Activated T-helper 1 cell treated with anti-CD3 and anti-CD28 coated beads, Interleukin-2, amount 50 U/mL, for 16 hours (primary cell): ENCODE measurements around the gene HMGXB3.
"Not testable (repeated sequence)": the region's sequence is repeated elsewhere in the genome, so short reads cannot be mapped to it uniquely, and the experiment has no call there.

Experiments used
- DNase-seq, 2 donors: peaks; one replicate each; pipeline ENCODE4 v3.0.0-alpha.2; 2020; ENCODE audit warnings: low read depth in 1 of 2, low spot score in 1 of 2

The HMGXB3 gene

DNA sequence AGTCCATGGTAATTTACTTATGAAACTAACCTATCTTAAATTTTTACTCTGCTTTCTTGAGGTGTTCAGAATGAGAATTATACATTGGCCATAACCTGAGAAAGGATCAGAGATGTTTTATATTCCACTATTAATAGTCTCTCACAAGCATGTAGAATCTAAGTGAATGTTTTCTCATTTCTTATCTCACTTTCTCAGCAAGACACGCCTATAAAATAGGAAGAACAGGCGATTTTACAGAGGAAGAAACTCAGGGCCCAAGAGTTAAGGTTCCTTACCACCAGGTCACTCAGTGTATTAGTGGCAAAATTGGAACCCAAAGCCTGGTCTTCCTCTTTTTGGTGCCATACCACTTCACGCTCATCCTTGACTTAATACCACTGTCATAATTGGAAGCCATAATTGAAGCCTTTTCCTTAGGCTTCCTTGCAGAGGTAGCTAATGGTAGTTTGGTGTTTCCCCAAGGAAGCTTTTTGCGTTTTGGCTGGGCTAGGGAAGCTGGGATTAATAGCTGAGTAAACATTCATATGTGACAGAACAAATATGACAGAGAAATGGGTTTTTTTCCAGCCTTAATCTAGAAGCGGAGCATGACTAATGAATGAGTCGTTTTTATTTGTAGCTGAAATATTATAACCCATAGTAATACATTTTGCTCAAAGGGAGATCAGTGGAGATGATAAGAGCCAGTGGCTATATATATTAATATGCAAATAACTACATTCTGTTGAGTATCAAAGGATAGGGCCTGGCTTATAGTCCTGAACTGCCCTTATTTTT is 16.9 kb downstream of the HMGXB3 start:
- no peak for DNase-seq

DNA sequence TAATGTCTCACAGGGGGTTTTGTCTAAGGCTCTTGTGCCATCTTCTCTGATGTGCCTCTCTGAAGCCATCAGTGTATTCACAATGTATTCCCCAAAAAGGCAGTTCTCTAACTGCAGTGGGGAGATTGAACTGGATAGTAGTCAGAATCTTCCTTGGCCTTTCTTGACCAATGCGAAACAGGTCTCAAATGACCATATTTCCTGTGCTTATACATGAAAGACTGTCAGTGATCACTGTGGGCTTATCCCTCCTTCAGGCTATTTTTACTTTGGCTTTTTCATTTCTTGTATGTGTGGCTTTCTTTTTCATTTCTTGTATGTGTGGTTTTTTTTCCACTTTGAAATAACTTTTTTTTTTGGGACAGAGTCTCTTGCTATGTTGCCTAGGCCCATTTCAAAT is 19.7 kb downstream of the HMGXB3 start:
- DNase-seq, result no peak

DNA sequence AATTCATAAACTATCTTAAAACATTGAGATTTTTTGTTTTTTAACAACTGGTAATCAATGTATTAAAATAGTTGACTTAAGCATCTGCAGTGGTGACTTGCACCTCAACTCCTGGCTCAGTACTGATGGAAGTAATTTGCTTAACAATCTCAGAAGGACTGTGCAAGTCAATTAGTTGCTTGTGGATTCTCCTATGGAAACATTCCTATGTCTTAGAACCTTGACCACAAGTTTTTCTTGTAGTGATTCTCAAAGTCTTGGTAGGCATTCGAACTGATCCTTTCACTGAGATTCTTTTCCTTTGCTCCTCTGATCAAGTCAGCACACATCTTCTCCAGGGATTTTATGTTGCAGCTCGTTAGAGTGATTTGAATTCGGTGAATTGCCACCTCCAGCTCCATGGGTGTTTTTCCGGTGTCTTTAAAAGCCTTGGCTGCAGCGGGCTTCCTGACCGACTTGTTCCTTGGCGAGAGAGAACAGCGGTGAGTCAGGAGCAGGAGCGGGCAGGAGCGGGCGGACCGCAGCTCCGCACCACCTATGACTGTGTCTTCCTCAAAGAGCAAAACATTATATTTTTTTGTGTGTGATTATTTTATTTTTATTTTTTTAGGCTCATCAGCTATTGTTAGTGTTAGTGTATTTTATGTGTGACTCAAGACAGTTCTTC is 21.1 kb downstream of the HMGXB3 start:
- no peak for DNase-seq

GRCh38 chr5:150022158-150022531 is 21.6 kb downstream of the HMGXB3 start:
- DNase-seq, result no peak

GRCh38 chr5:150022681-150023080 is 22.1 kb downstream of the HMGXB3 start:
- no peak for DNase-seq

DNA sequence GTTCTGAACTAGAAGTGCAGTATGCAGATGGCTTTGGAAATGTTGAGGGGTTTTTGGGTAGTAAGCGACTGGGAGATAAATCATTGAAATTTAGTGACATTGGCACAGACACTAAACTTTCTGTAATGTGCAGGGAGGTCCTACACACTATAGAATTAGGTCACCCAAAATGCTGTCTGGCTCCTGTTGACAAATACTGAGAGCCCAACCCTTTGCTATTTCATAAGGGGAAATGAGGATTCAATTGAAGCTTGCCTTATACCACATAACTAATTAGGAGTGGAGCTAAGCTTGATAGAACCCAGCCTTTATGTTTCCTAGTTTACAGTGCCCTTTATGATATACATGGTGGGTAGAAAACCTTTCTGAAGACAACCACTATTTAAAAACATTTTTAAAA is 22.6 kb downstream of the HMGXB3 start:
- no peak for DNase-seq

GRCh38 chr5:150024346-150024984 is 23.9 kb downstream of the HMGXB3 start:
- DNase-seq, result no peak

GRCh38 chr5:150026682-150027172 is 26.2 kb downstream of the HMGXB3 start:
- DNase-seq, result no peak

- DNase-seq, result not testable (repeated sequence)
Observed at GRCh38 chr5:150028047-150028446, 27.5 kb downstream of the HMGXB3 start.

DNA sequence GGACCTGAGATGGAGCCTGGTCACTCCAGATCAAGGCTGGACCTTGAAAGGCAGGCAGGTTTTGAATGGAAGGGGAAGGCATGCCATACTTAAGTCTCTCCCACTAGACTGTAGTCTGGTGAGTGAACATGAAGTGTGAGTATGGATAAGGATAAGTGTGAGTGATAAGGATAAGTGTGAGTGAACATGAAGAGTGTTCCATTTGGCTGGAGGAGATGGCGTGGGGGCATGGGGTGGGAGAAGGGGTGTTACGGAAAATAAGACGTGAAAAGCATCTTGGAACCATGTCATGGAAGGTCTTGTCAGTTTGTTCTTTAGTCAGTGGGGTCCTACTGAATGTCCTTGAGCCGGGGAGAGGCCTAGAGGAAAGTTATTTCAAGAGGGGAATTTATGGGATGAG is 32.8 kb downstream of the HMGXB3 start:
- DNase-seq, result no peak

- no peak for DNase-seq
Observed at GRCh38 chr5:150034662-150035061, 34.1 kb downstream of the HMGXB3 start.

GRCh38 chr5:150035139-150035895 is 34.8 kb downstream of the HMGXB3 start:
- no peak for DNase-seq

- no peak for DNase-seq
Observed at GRCh38 chr5:150036513-150036912, 36.0 kb downstream of the HMGXB3 start.

DNA sequence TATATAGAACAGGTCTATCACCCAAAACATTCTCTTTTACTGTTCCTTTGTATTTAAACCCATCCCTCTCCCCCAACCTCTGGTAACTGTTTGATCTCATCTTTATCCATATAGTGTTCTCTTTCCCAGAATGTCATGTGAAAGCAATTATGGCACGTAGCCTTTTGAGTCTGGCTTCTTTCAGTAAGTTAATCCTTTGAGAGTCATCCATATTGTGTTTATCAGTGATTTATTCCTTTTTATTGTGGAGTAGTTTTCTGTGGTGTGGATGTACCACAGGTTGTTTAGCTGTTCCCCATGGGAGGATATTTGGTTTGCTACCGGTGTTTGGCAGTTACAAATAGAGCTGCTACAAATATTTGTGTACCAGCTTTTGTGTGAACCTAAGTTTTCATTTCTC is 38.0 kb downstream of the HMGXB3 start:
- DNase-seq, result no peak

DNA sequence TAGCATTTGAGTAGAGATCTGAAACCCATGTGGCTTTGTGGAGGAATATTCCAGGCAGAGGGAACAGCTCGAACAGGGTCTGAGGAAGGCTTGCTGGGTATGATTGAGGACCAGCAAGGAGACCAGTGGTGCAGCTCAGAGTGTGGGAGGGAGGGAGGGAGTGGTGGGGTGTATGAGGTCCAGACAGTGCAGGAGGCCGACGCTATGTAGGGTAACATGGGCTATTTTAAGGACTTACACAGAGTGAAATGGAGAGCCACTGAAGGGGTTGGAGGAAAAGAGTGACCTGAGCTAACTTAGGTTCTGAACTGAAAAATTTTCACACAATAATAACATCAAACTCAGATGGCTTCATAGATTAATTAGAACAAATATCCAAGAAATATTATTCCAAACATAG is 41.9 kb downstream of the HMGXB3 start:
- DNase-seq, result no peak

DNA sequence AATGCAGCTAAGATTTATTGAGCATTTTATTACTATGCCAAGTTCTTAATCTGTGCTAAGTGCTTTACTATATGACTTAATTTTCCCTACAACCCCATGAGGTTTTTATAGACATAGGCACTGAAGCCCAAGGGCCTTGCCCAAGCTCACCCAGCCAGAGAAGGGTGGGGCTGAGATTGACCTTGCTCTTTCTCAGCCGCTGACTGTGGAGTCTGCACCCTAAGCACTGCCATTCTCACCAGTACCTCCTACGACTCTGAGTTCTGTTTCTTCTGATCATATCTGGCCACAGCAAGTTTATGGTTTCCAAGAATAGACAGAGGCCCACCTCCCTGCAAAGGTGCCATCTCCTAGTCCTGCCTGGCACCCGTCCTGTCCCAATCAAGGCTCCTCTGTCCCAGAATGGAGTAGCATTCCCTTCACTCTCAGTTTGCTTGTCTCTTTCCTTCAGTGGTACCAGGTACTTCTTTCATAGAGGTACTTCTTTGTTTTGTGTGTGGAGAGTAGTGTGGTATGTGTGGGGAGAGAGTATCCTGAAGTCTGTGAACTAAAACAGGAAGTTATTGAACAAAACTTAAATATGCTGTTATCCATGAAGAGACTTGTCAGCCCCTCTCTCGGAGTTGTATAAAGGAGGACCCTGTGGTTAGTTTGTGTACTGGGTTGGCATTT is 43.3 kb downstream of the HMGXB3 start:
- DNase-seq, result no peak

- no peak for DNase-seq
Observed at GRCh38 chr5:150044329-150044681, 43.8 kb downstream of the HMGXB3 start.

GRCh38 chr5:150044712-150045111 is 44.2 kb downstream of the HMGXB3 start:
- no peak for DNase-seq

GRCh38 chr5:150045549-150045948 is 45.0 kb downstream of the HMGXB3 start:
- DNase-seq, result no peak

GRCh38 chr5:150046031-150046430 is 45.5 kb downstream of the HMGXB3 start:
- no peak for DNase-seq
